ENCODE results near the gene CLK4.
"Not testable (repeated sequence)": the region's sequence is repeated elsewhere in the genome, so short reads cannot be mapped to it uniquely, and the experiment has no call there.

CLK4 gene

GRCh38 chr5:178589180-178590140 is 37.4 kb downstream of the CLK4 start:
- no peak overlapping the region for H3K27ac ChIP-seq
- H3K4me3 ChIP-seq: peak overlapping the region; percentile 78

DNA sequence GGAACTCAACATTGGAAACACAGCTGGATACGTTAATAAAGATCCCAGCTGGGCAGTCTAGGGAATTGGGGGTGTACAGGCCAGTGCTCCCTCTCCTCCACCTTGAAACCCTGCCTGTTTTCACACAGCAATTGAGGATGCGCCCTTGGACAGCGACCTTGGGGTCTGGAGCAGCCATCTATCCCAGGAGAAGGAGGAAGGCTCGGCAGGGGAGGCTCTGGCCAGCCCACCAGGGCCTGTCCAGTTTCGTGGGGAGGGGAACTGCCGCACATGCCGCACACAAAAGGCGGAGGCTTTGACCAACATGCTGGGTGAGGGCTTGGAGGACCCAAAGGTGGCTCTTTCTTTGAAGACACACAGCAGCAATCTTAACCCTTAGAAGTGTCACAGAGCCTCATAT is 38.1 kb downstream of the CLK4 start:
- H3K27ac ChIP-seq: no peak overlapping the region
- no peak overlapping the region for H3K4me3 ChIP-seq
- DNase-seq (ENCODE audit: low spot score): no peak
- TF ChIP-seq CTCF (IDR thresholded peaks at IDR 0.05): no peak

More at GRCh38 chr5:178589180-178590140, 37.4 kb downstream of the CLK4 start:
- no peak for TF ChIP-seq CTCF (IDR thresholded peaks at IDR 0.05)
- no peak for DNase-seq (ENCODE audit: low spot score)

DNA sequence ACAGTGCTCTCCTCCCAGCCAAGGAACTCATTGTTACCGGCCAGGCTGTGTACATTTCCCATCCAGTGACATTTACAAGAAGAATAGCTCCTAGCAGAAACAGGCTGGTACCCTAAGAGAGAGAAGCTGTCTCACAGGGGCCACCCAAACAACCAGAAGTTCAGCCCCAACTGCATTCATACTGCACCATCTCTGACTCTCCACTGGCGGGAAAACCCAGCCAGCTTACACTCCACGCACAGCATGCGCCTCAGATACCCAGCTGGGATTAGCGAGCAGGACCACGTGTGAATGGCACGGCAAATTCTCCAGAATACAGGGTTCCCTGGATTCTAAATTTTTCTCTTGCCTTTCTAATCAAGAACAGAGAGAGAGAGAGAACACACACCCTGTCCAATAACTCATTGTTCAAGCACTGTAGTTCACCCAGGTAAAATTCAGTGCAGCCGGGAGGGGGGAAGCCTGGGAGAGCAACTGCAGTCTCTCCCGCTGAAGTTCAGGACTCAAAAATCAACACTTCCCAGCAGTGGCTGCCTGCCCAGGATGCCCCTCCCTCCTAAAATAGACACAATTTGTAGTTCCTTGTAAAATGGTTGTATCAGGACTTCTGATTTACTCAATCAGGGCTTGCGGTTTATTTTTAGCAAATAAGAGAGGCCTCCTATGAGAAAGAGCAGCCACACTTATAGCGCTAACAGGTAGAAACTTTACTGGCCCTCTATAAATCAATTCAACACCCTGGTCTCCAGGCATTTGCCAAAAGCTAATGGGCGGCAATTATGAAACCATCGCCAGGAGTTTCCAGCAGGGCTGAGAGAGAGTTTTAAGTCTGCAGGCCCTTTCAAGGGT is 38.9 kb downstream of the CLK4 start:
- Histone ChIP-seq H3K4me3 (no peak overlapping the region), H3K27ac (no peak overlapping the region)
- TF ChIP-seq CTCF (IDR thresholded peaks at IDR 0.05): no peak
- no peak for DNase-seq (ENCODE audit: low spot score)

- Histone ChIP-seq H3K27ac (no peak overlapping the region), H3K4me3 (no peak overlapping the region)
- no peak for TF ChIP-seq CTCF (IDR thresholded peaks at IDR 0.05)
- DNase-seq (ENCODE audit: low spot score): no peak
These were observed 40.5 kb downstream of the CLK4 start for GRCh38 chr5:178586396-178586795.

- H3K4me3 ChIP-seq, H3K27ac ChIP-seq: not testable (repeated sequence)
- DNase-seq (ENCODE audit: low spot score): peak; percentile 94
These were observed 41.4 kb downstream of the CLK4 start for GRCh38 chr5:178585421-178585820.

GRCh38 chr5:178583279-178583678 is 43.6 kb downstream of the CLK4 start:
- no peak for DNase-seq (ENCODE audit: low spot score)
- H3K4me3 ChIP-seq: no peak overlapping the region
- no peak for TF ChIP-seq CTCF (IDR thresholded peaks at IDR 0.05)
- H3K27ac ChIP-seq: no peak overlapping the region

DNA sequence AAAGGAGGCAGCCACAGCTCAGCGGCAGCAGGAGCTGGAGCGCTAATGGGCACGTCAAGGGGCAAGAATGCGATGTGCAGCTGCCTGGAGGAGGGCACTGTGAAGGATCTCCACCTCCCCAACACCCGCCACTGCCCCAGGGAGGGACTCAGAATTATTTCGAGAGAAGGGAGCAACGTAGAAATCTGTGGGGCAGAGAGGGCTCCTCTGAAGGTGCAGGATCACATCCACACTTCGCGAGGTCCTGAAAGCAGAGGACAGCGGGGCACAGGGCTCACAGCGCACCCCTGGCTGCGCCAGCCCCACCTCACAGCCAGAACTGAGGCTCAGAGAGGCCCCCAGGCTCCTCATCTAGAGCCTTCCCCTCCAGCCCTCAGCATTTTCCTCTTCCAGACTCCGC is 44.6 kb downstream of the CLK4 start:
- H3K27ac ChIP-seq: no peak overlapping the region
- H3K4me3 ChIP-seq: no peak overlapping the region
- TF ChIP-seq CTCF (IDR thresholded peaks at IDR 0.05): no peak
- no peak for DNase-seq (ENCODE audit: low spot score)

Measured in coronary artery (tissue), 2 donors.